ENCODE results near the gene ETHE1. TPM values are rescaled to one million over a fixed set of nuclear protein-coding genes. Genes with fewer than 3 reads are reported as not detected.

ETHE1 gene
- total and polyA plus RNA-seq, 7 donors: 13.0 to 22.8 (median 18.5) TPM

DNA sequence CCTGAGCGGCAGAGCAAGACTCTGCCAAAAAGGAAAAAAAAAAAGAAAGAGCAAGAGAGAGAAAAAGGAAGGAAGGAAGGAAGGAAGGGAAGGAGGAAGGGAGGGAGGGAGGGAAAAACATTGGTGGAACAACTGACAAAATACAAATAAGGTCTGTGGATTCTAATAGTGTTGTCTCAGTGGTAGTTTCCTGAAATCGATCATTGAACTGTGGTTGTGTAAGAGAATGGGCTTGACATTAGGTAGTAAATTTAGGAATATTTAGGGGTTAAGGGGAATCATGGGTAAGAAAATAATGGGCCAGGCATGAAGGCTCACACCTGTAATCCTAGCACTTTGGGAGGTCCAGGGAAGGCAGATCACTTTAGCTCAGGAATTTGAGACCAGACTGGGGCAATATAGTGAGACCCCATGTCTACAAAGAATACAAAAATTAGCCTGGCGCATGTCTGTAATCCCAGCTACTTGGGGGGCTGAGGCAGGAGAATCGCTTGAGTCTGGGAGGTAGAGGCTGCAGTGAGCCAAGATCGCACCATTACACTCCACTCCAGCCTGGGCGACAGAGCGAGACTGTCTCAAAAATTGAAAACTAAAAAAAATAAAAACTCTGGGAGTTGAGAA, 36.9 kb downstream of the ETHE1 start:
- H3K27ac ChIP-seq: no peak overlapping the region
- intact Hi-C loops (cut with DNase I): no loop called here

DNA sequence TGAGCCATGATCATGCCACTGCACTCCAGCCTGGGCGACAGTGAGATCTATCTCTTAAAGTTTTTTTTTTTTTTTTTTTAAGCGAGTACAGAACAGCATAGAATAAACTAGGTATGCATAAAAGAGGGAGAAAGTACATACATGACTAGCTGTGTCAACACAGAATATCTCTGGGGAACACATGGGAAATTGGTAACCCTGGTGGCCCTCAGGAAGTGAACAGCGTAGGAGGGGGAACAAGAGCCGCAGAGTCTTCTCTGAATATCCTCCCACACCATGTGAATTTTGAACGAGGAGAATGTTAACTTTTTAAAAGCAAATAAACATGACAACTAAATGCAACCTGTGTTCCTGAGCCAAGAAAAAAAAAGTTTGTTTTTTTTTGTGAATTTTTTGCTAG, 37.7 kb downstream of the ETHE1 start:
- ATAC-seq: no peak
- H3K27ac ChIP-seq: no peak overlapping the region
- no peaks in the 10 kb centered on the region for H3K27me3 ChIP-seq (ENCODE audit: insufficient read depth in 3 of 3, low read length in 2 of 3)
- H3K4me3 ChIP-seq: no peak overlapping the region
- H3K9me3 ChIP-seq: no peaks in the 10 kb centered on the region
- 65 to 70% (median 70%) methylated on average over 5 of the region's 5 CpGs for WGBS, 3 donors
- H3K36me3 ChIP-seq (ENCODE audit: insufficient read depth in 1 of 2, low read depth in 1 of 2): no peaks in the 10 kb centered on the region
- no peaks in the 10 kb centered on the region for H3K4me1 ChIP-seq
- TF ChIP-seq, protein P1, sequence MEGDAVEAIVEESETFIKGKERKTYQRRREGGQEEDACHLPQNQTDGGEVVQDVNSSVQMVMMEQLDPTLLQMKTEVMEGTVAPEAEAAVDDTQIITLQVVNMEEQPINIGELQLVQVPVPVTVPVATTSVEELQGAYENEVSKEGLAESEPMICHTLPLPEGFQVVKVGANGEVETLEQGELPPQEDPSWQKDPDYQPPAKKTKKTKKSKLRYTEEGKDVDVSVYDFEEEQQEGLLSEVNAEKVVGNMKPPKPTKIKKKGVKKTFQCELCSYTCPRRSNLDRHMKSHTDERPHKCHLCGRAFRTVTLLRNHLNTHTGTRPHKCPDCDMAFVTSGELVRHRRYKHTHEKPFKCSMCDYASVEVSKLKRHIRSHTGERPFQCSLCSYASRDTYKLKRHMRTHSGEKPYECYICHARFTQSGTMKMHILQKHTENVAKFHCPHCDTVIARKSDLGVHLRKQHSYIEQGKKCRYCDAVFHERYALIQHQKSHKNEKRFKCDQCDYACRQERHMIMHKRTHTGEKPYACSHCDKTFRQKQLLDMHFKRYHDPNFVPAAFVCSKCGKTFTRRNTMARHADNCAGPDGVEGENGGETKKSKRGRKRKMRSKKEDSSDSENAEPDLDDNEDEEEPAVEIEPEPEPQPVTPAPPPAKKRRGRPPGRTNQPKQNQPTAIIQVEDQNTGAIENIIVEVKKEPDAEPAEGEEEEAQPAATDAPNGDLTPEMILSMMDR (IDR thresholded peaks at IDR 0.05): no peak
- no peak for DNase-seq
- intact Hi-C loops (cut with DNase I): no loop called here

More for the DNA sequence above, 36.9 kb downstream of the ETHE1 start:
- Histone ChIP-seq H3K9me3 (no peaks in the 10 kb centered on the region), H3K27me3 (ENCODE audit: insufficient read depth in 3 of 3, low read length in 2 of 3) (no peaks in the 10 kb centered on the region), H3K4me1 (no peaks in the 10 kb centered on the region), H3K36me3 (ENCODE audit: insufficient read depth in 1 of 2, low read depth in 1 of 2) (peaks cover 0 to 5% of the 10 kb centered on the region in 2 donors), H3K4me3 (no peak overlapping the region)
- TF ChIP-seq, protein P1 (IDR thresholded peaks at IDR 0.05): no peak
- ATAC-seq (no peak), DNase-seq (no peak)
- 89 to 94% (median 92%) methylated on average over 7 of the region's 7 CpGs for WGBS, 3 donors

DNA sequence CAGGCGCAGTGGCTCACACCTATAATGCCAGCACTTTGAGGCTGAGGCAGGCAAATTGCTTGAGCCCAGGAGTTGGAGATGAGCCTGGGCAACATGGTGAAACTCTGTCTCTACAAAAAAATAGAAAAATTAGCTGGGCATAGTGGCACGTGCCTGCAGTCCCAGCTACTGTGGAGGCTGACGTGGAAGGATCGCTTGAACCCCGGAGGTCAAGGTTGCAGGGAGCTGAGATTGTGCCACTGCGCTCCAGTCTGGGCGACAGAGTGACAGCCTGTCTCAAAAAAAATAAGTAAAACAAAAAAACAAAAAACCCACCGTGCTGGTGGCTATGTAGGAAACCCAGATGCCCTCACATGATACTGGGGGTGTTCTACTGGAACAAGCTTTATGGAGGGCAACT, 38.8 kb downstream of the ETHE1 start:
- WGBS, 3 donors: 88 to 95% (median 92%) methylated on average over 8 of the region's 8 CpGs
- DNase-seq: no peak
- Histone ChIP-seq H3K27ac (no peak overlapping the region), H3K9me3 (no peaks in the 10 kb centered on the region), H3K36me3 (ENCODE audit: insufficient read depth in 1 of 2, low read depth in 1 of 2) (no peaks in the 10 kb centered on the region), H3K27me3 (ENCODE audit: insufficient read depth in 3 of 3, low read length in 2 of 3) (no peaks in the 10 kb centered on the region), H3K4me1 (no peaks in the 10 kb centered on the region), H3K4me3 (no peak overlapping the region)
- no peak for ATAC-seq
- TF ChIP-seq, protein P1 (IDR thresholded peaks at IDR 0.05): no peak
- intact Hi-C loops (cut with DNase I): no loop called here

DNA sequence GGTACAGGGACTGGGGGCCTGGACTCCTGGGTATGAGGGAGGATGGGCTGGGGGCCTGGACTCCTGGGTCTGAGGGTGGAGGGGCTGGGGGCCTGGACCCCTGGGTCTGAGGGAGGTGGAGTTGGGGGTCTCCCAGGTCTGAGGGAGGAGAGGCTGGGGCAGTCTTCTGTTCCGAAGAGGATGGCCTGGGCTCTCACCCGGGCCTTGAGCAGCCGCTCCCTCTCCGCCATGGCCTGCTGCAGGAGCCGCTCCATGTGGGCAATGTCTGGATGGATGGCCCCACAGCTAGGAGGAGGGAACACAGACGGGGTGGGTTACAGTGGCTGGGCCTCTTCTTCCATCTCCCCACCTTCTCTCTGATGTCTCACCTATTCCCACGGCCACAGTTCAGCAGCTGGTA, 40.6 kb downstream of the ETHE1 start:
- no peaks in the 10 kb centered on the region for H3K4me1 ChIP-seq
- 87 to 92% (median 90%) methylated on average over 7 of the region's 7 CpGs for WGBS, 3 donors

More for the DNA sequence above, 40.6 kb downstream of the ETHE1 start:
- DNase-seq: no peak
- ATAC-seq: no peak
- H3K4me3 ChIP-seq: no peak overlapping the region
- no peaks in the 10 kb centered on the region for H3K9me3 ChIP-seq
- TF ChIP-seq, protein P1 (IDR thresholded peaks at IDR 0.05): no peak
- no peaks in the 10 kb centered on the region for H3K36me3 ChIP-seq (ENCODE audit: insufficient read depth in 1 of 2, low read depth in 1 of 2)
- H3K27me3 ChIP-seq (ENCODE audit: insufficient read depth in 3 of 3, low read length in 2 of 3): no peaks in the 10 kb centered on the region
- intact Hi-C loops (cut with DNase I): no loop called here
- H3K27ac ChIP-seq: no peak overlapping the region
